HG02981 (cell line): ENCODE measurements around the gene SCGB1A1.
"Not testable (repeated sequence)": the region's sequence is repeated elsewhere in the genome, so short reads cannot be mapped to it uniquely, and the experiment has no call there.

Source experiments
- ATAC-seq: cut with Tn5 transposase; IDR thresholded peaks from one replicate; pipeline ENCODE4 v1.9.1; 2021; ENCODE audit warnings: mild to moderate bottlenecking, moderate library complexity; ENCODE audit not compliant: unreplicated experiment

SCGB1A1 gene, protein sequence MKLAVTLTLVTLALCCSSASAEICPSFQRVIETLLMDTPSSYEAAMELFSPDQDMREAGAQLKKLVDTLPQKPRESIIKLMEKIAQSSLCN

GRCh38 chr11:62418733-62419132, at the start of gene SCGB1A1:
Gene SCGB1A1 (plus strand): TSS chr11:62419033. CDS start chr11:62419096, 63 bp downstream.
- ATAC-seq: no peak

DNA sequence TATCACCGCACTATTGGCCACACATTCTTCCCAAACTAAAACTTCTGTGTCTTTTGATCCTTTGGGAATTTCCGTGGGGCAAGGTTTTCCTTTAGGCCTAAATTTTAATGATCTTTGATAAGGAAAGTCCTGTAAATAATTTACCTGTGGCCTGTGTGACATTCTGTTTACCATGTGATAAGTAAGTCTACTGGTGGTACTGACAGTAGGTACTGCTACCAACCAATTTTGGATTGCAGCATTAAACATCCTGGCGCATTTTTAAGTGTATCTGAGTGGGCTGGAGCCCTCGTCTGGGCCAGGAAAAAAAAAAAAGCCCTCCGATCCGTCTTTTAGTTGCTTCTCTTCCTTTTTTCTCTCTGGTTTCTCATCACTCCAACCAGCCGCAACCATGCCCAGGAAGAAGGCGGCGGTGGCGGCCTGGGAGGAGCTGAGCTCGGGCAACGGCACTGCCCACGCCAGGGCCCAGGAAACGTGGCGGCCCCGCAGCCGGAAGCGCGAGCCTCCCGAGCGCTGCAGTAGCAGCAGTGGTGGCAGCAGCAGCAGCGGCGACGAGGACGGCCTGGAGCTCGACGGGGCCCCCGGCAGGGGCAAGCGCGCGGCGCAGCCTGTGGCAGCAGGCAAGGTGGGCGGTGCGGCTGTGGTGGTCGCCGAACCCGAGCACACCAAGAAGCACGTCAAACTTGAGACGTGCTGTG, 47.9 kb upstream of the SCGB1A1 start:
- no peak for ATAC-seq

- ATAC-seq: no peak
Observed at GRCh38 chr11:62372871-62373270, 46.0 kb upstream of the SCGB1A1 start.

DNA sequence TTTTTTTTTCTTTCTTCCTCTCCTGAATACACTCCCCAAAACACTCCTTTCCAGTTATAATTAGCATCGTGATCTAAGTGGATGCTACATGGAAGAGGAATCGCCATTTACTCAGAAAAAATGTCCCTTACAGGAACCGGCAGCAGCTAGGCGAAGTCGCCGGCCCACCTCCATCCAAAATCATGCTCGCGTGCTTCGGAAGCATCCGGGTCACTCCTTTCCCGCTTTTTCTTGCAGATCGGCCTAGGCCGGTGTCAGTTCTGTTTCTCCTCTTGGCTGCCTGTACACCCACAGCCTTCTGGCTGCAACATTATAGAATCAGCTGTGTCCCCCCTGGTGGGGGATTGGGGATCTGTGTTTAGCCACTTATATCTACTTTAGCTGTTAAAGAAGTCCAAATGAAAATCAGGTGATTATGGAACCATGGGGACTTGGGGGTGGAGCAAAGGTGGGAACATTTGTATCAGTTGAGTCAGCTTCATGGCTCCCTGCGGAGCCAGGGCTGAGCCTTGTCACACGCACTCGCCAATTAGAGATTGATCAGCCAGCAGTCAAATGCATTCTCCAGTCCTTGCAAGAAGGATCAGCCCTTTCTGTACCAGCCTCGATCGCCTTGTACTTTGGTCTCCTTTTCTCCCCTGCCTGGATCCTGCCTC, 45.2 kb upstream of the SCGB1A1 start:
- ATAC-seq: no peak

- no peak for ATAC-seq
Observed at GRCh38 chr11:62374801-62375200, 44.0 kb upstream of the SCGB1A1 start.

DNA sequence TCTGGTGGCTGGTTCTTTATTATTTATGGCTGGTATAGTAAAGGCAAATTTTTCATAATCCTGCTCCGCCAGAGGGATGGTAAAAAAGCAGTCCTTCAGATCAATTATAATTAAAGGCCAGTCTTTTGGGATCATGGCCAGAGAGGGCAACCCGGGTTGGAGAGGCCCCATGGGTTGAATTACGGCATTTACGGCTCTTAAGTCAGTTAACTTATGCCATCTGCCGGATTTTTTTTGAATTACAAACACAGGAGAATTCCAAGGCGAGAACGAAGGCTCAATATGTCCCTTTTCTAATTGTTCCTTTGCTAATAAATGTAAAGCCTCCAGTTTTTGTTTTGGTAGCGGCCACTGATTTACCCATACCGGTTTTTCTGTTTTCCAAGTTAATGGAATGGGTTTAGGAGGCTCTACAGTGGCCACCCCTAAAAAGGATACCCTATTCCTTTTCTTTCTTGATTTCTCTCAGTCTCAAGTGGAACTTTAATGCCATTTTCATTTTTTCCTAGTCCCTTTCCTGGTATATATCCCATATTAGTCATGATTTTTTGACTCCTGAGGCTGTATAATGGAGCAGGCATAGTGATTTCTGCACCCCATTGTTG, 40.3 kb upstream of the SCGB1A1 start:
- not testable (repeated sequence) for ATAC-seq

- not testable (repeated sequence) for ATAC-seq
Observed at GRCh38 chr11:62379586-62379985, 39.2 kb upstream of the SCGB1A1 start.

GRCh38 chr11:62380821-62381245, 38.0 kb upstream of the SCGB1A1 start:
- not testable (repeated sequence) for ATAC-seq

- ATAC-seq: no peak
Observed at GRCh38 chr11:62383822-62384221, 35.0 kb upstream of the SCGB1A1 start.

DNA sequence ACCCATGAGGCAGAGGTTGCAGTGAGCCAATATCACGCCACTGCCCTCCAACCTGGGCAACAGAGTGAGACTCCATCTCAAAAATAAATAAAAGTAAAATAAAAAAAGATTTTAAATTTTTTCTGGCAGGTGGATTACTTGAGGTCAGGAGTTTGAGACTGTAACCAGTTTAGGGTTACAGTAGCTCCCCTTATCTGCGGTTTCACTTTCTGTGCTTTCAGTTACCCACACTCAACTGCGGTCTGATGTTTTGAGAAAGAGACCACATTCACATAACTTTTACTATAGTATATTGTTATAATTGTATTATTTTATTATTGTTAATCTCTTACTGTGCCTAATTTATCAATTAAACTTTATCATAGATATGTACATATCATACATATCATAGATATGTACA, 32.8 kb upstream of the SCGB1A1 start:
- ATAC-seq: not testable (repeated sequence)

GRCh38 chr11:62387381-62387780, 31.5 kb upstream of the SCGB1A1 start:
- ATAC-seq: no peak

GRCh38 chr11:62388999-62389398, 29.8 kb upstream of the SCGB1A1 start:
- ATAC-seq: no peak

GRCh38 chr11:62390237-62390636, 28.6 kb upstream of the SCGB1A1 start:
- no peak for ATAC-seq

- ATAC-seq: no peak
Observed at GRCh38 chr11:62390722-62391121, 28.1 kb upstream of the SCGB1A1 start.

DNA sequence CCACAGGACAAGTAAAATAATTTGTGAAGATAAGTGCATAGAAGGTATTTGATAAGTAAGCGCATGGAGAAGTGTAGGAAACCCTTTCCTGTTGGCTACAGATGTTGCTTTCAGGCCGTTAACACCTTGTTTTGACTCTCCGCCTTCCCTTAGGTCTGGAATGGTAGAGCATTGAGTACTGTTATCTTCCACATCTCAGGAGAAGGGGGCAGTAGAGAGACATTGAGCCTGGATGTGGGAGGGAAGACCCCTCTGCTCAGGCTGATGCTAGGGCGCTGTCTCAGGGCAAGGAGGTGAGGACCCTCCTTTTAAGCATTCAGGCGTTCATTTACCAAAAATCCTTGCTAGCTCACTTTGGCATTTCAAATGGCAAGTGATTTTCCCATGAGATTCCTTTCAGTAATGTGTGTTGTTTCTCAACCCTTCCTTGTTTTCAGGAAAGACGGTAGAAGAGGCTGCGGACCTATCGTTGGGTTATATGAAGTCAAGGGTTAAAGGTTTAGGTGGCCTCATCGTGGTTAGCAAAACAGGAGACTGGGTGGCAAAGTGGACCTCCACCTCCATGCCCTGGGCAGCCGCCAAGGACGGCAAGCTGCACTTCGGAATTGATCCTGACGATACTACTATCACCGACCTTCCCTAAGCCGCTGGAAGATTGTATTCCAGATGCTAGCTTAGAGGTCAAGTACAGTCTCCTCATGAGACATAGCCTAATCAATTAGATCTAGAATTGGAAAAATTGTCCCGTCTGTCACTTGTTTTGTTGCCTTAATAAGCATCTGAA, 27.0 kb upstream of the SCGB1A1 start:
- ATAC-seq: no peak

- ATAC-seq: no peak
Observed at GRCh38 chr11:62392506-62392905, 26.3 kb upstream of the SCGB1A1 start.

GRCh38 chr11:62393061-62393611, 25.7 kb upstream of the SCGB1A1 start:
- ATAC-seq: no peak

GRCh38 chr11:62393735-62394134, 25.1 kb upstream of the SCGB1A1 start:
- no peak for ATAC-seq

DNA sequence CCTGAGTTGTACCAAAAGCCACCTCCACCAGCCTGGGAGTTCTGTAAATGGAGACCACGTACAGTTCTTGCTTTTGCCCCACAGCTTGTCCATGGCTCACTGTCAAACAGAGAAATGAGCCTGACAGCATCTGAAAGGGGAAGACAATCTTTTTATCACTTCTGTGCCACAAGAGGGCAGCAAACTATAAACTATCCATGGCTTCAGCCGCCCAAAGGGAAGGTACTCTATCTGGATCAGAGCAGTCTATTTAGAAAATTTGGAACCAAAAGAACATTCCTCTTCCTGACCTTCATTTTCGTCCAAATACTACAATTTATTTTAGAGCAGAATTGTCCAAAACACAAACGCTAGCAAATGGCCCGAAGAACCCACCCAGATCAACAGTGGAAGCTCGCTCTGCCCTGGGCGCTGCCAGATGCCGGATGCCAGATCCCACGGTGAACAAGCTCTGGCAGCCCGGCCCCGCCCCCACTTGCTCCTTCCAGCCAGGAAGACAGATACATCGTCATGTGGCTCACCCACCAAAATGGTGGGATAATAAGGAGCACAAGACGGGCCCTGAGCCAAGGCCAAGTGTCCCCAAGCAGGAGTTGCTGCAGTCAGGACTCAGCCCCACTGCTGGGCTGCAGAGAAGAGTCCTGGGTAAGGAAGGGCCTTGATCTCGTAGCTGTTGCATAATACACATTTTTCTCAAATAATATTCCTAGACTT, 23.9 kb upstream of the SCGB1A1 start:
- no peak for ATAC-seq

DNA sequence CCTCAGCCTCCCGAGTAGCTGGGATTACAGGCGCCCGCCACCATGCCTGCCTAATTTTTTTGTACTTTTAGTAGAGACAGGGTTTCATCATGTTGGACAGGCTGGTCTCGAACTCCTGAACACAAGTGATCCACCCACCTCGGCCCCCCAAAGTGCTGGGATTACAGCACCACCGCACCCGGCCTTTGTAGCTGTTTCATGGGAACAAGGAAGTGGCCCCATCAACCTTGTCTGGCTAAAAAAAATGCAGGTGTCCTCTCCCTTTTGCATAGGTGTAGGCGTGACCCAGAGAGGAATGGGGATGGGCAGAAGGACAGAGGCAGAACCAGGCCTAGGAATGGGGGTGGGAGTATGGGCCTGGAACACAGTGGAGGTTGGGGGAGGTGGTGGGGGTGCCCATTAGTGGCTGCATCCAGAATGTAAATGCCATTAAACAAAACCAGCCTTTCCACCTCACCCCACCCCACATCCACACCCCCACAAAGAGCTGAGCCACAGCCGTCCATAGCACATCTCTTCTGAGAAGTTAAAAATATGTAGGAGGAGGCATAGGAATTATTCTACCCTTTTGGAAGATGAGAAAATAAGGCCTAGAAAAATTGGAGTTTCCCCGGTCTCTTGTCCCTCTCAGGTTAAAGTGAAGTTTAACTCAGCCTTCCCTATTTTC, 22.8 kb upstream of the SCGB1A1 start:
- no peak for ATAC-seq
